A549 (cell line): Measurements from ENCODE around the gene WFDC1. TPM values are rescaled to one million over a fixed set of nuclear protein-coding genes. Genes with fewer than 3 reads are reported as not detected.

Source experiments
- ATAC-seq, 2 experiments: fragments of 200-7000 bp in 1 of 2; fragments of >200 bp in 1 of 2; cut with Nextera tagmentation in 1 of 2; cut with Tn5 transposase in 1 of 2; 3 replicates each; pipeline versions ENCODE4 v1.8.0 to v1.9.1; 2018 to 2020; ENCODE audit warnings: mild to moderate bottlenecking in 1 of 2, moderate library complexity in 1 of 2
- CTCF ChIA-PET: fragments of 300-600 bp; sonication (Branson Sonifier 250); formaldehyde crosslinking; extraction: SDS; loops from one replicate; lab custom pipeline; 2021; ENCODE audit warnings: antibody characterized with exemption, inconsistent platforms; lab: Yijun Ruan, JAX
- POLR2A ChIA-PET: fragments of 350-600 bp; formaldehyde crosslinking; extraction: SDS; loops from one replicate; lab custom pipeline; 2021; ENCODE audit warnings: antibody characterized with exemption, inconsistent platforms; lab: Yijun Ruan, JAX
- DNase-seq, 2 experiments: peaks; one replicate each; pipeline versions ENCODE4 v3.0.0 to v3.0.0-alpha.2; 2011 to 2016; ENCODE audit warnings: low read depth in 1 of 2, low spot score in 1 of 2
- FAIRE-seq: peaks from 2 replicates; lab custom pipeline; 2011; peaks lifted over from hg19 to GRCh38; lab: Jason Lieb, UNC
- H3K27ac ChIP-seq, 2 experiments: fragments of >200 bp; sonication (Bioruptor Twin); formaldehyde crosslinking; 3 replicates each; pipeline ENCODE4 v1.5.1; 2016 to 2017
- H3K4me1 ChIP-seq: fragments of >200 bp; sonication (Bioruptor Twin); formaldehyde crosslinking; 3 replicates; pipeline ENCODE4 v1.6.1; 2016
- H3K4me2 ChIP-seq: fragments of >200 bp; sonication (Bioruptor Twin); formaldehyde crosslinking; 3 replicates; pipeline ENCODE4 v1.6.1; 2016
- H3K4me3 ChIP-seq: fragments of >200 bp; sonication (Bioruptor Twin); formaldehyde crosslinking; 3 replicates; pipeline ENCODE4 v1.5.1; 2016
- H3K9me3 ChIP-seq: fragments of >200 bp; sonication (Bioruptor Twin); formaldehyde crosslinking; 3 replicates; pipeline ENCODE4 v1.6.1; 2016
- BCL3 ChIP-seq: fragments of >200 bp; sonication (Bioruptor Twin); formaldehyde crosslinking; IDR thresholded peaks from 3 replicates; pipeline ENCODE4 v1.6.1; 2016
- CEBPB ChIP-seq, 2 experiments: fragments of >200 bp in 1 of 2; sonication (Bioruptor Twin) in 1 of 2; formaldehyde crosslinking in 1 of 2; IDR thresholded peaks; 2 replicates each; pipeline ENCODE4 v1.6.1; 2012 to 2016
- CHD4 ChIP-seq: fragments of 200-600 bp; sonication (generic); IDR thresholded peaks from 2 replicates; pipeline ENCODE4 v1.6.1; 2016; ENCODE audit warnings: antibody characterized with exemption, mild to moderate bottlenecking, borderline replicate concordance
- CTCF ChIP-seq: fragments of >200 bp; sonication (Bioruptor Twin); formaldehyde crosslinking; IDR thresholded peaks from 3 replicates; pipeline ENCODE4 v1.5.1; 2016
- E2F6 ChIP-seq: IDR thresholded peaks from 2 replicates; pipeline ENCODE4 v1.6.1; 2012; ENCODE audit warnings: low read depth, borderline replicate concordance
- EHF ChIP-seq: fragments of 250-450 bp; sonication (Bioruptor Pico); IDR thresholded peaks from 2 replicates; pipeline ENCODE4 v1.5.0; 2020; ENCODE audit warnings: mild to moderate bottlenecking
- EP300 ChIP-seq, 2 experiments: fragments of >200 bp; sonication (Bioruptor Twin); formaldehyde crosslinking; IDR thresholded peaks; 2 replicates in 1 of 2; 3 replicates in 1 of 2; pipeline ENCODE4 v1.6.1; 2016 to 2017
- ESRRA ChIP-seq: fragments of 150-350 bp; IDR thresholded peaks from 2 replicates; pipeline ENCODE4 v1.6.1; 2014; ENCODE audit warnings: mild to moderate bottlenecking, low read length, borderline replicate concordance
- FOSL2 ChIP-seq, 2 experiments: fragments of 450-650 bp in 1 of 2; fragments of >200 bp in 1 of 2; sonication (Bioruptor Twin) in 1 of 2; formaldehyde crosslinking; IDR thresholded peaks; 2 replicates each; pipeline versions ENCODE4 v1.5.0 to v1.6.1; 2016 to 2020; ENCODE audit warnings: mild to moderate bottlenecking in 1 of 2, moderate library complexity in 1 of 2
- FOXS1 ChIP-seq: fragments of 250-450 bp; sonication (Bioruptor Pico); IDR thresholded peaks from 2 replicates; pipeline ENCODE4 v1.5.0; 2020; ENCODE audit warnings: mild to moderate bottlenecking, moderate library complexity
- GATA3 ChIP-seq: IDR thresholded peaks from 2 replicates; pipeline ENCODE4 v1.6.1; 2012; ENCODE audit warnings: borderline replicate concordance
- JUNB ChIP-seq: fragments of >200 bp; sonication (Bioruptor Twin); formaldehyde crosslinking; IDR thresholded peaks from 2 replicates; pipeline ENCODE4 v1.6.1; 2016
- KDM1A ChIP-seq: fragments of 200-600 bp; sonication (generic); IDR thresholded peaks from 2 replicates; pipeline ENCODE4 v1.6.1; 2016; ENCODE audit warnings: low read depth, mild to moderate bottlenecking
- KDM5A ChIP-seq: fragments of 200-600 bp; sonication (generic); IDR thresholded peaks from 2 replicates; pipeline ENCODE4 v1.6.1; 2016; ENCODE audit warnings: antibody characterized with exemption, mild to moderate bottlenecking
- MAFK ChIP-seq: fragments of 450-650 bp; IDR thresholded peaks from 2 replicates; pipeline ENCODE4 v1.6.1; 2014; ENCODE audit not compliant: partially characterized antibody
- MAX ChIP-seq: IDR thresholded peaks from 2 replicates; pipeline ENCODE4 v1.6.1; 2012
- MAZ ChIP-seq: fragments of 150-350 bp; IDR thresholded peaks from 2 replicates; pipeline ENCODE4 v1.6.1; 2014; ENCODE audit warnings: antibody characterized with exemption, low read depth, low read length, borderline replicate concordance
- MYC ChIP-seq: IDR thresholded peaks from 2 replicates; pipeline ENCODE4 v1.6.1; 2012; ENCODE audit warnings: mild to moderate bottlenecking, inconsistent platforms, low read length, improper control_type of control experiment, borderline replicate concordance
- NR3C1 ChIP-seq: fragments of >200 bp; sonication (Bioruptor Twin); formaldehyde crosslinking; IDR thresholded peaks from 3 replicates; pipeline ENCODE4 v1.6.1; 2017
- PHF8 ChIP-seq: fragments of 200-600 bp; sonication (generic); IDR thresholded peaks from 2 replicates; pipeline ENCODE4 v1.6.1; 2016; ENCODE audit warnings: low read depth, mild to moderate bottlenecking, antibody characterized with exemption, moderate library complexity, borderline replicate concordance
- RARB ChIP-seq: fragments of 250-450 bp; sonication (Bioruptor Pico); IDR thresholded peaks from 2 replicates; pipeline ENCODE4 v1.8.0; 2021; ENCODE audit warnings: mild to moderate bottlenecking, moderate library complexity
- RCOR1 ChIP-seq: fragments of 150-350 bp; IDR thresholded peaks from 2 replicates; pipeline ENCODE4 v1.6.1; 2014; ENCODE audit warnings: antibody characterized with exemption, low read length, low read depth
- SMC3 ChIP-seq: fragments of >200 bp; sonication (Bioruptor Twin); formaldehyde crosslinking; IDR thresholded peaks from 3 replicates; pipeline ENCODE4 v1.6.1; 2018; ENCODE audit warnings: inconsistent platforms
- TP53 ChIP-seq: fragments of 250-450 bp; sonication (Bioruptor Pico); IDR thresholded peaks from 2 replicates; pipeline ENCODE4 v1.5.0; 2021; ENCODE audit warnings: mild to moderate bottlenecking, moderate library complexity
- ZFP36 ChIP-seq: fragments of 450-650 bp; IDR thresholded peaks from 2 replicates; pipeline ENCODE4 v1.6.1; 2014; ENCODE audit warnings: borderline replicate concordance; ENCODE audit not compliant: partially characterized antibody
- ZSCAN20 ChIP-seq: fragments of 250-450 bp; sonication (Bioruptor Pico); IDR thresholded peaks from 2 replicates; pipeline ENCODE4 v1.8.0; 2022; ENCODE audit warnings: mild to moderate bottlenecking, moderate library complexity
- WGBS: methylation state at CpG from one replicate; pipeline ENCODE4 v1.1.6; 2017; ENCODE audit errors: missing lambda C conversion rate; 5-methylcytosine and 5-hydroxymethylcytosine counted together
- polyA plus RNA-seq, 4 experiments: library from polyadenylated mRNA; depleted of rRNA in 3 of 4; stranded (reverse); fragments of >200 nt; fragmentation: RNase III in 1 of 4; extraction: RNeasy Plus Mini Kit Qiagen cat#74134 plus additional on column Dnase treatment in 1 of 4; gene quantifications; 2 replicates in 3 of 4; 3 replicates in 1 of 4; pipeline ENCODE4 v1.2.3, GENCODE V29; 2011 to 2017

The WFDC1 gene
- polyA plus RNA-seq, 2 of the 4 experiments (the other 2 are of a cell fraction) = not detected

GRCh38 chr16:84367750-84368307 is 73.2 kb downstream of the WFDC1 start:
- DNase-seq (no peak), ATAC-seq (peak in 1 of 2 experiments; percentile 17; a peak in 3 of 6 replicates), FAIRE-seq (no peak)
- H3K9me3 ChIP-seq = no peaks in the 10 kb centered on the region
- CTCF ChIA-PET = interaction anchor here (0.7 to 2.0 kb wide), 2 partner anchors 63 to 117 kb away, joined by 4 read pairs; no protein-coding TSS in a partner anchor
- peak overlapping the region; percentile 46 for H3K4me3 ChIP-seq
- TF ChIP-seq CTCF = no peak
- TF ChIP-seq E2F6 = no peak
- TF ChIP-seq GATA3 = no peak
- no peak for TF ChIP-seq MAZ
- TF ChIP-seq FOSL2 (IDR thresholded peaks at IDR 0.05) = no peak
- no peak for TF ChIP-seq FOSL2 (CRISPR knock-in tag; IDR thresholded peaks at IDR 0.05)
- no peak for TF ChIP-seq RCOR1
- TF ChIP-seq FOXS1 (CRISPR knock-in tag) = no peak
- TF ChIP-seq EHF (CRISPR knock-in tag) = no peak
- TF ChIP-seq PHF8 = no peak
- TF ChIP-seq BCL3 = no peak
- peak overlapping the region in 1 of 2 experiments; percentile 15; a peak in 3 of 6 replicates for H3K27ac ChIP-seq
- 61% methylated on average over 26 of the region's 27 CpGs for WGBS
- POLR2A ChIA-PET = no interaction called here
- H3K4me2 ChIP-seq = peak overlapping the region; percentile 97
- H3K4me1 ChIP-seq = peaks cover 7% of the 10 kb centered on the region; the same call in 2 of the 3 replicates

- 32% methylated on average over 37 of the region's 66 CpGs for WGBS
- POLR2A ChIA-PET = no interaction called here
- Histone ChIP-seq H3K9me3 (no peaks in the 10 kb centered on the region), H3K27ac (peak within 1 kb of the TSS in 1 of 2 experiments; percentile 15; a peak in 3 of 6 replicates), H3K4me3 (peak within 1 kb of the TSS; percentile 46), H3K4me2 (peak within 1 kb of the TSS; percentile 97), H3K4me1 (peaks cover 7% of the 10 kb centered on the region; the same call in 2 of the 3 replicates)
- FAIRE-seq (no peak), ATAC-seq (peak in 1 of 2 experiments; percentile 70; a peak in 3 of 6 replicates), DNase-seq (no peak)
- no peak for TF ChIP-seq ESRRA
- no peak for TF ChIP-seq ZSCAN20 (CRISPR knock-in tag)
- TF ChIP-seq MAFK = no peak
- no peak for TF ChIP-seq JUNB
- no peak for TF ChIP-seq KDM5A
- TF ChIP-seq KDM1A = no peak
- TF ChIP-seq TP53 = no peak
- TF ChIP-seq CEBPB (IDR thresholded peaks at IDR 0.05) = no peak
- no peak for TF ChIP-seq CHD4
- TF ChIP-seq SMC3 = no peak
- TF ChIP-seq ZFP36 = no peak
- TF ChIP-seq EP300 (IDR thresholded peaks at IDR 0.05) = no peak
- TF ChIP-seq MYC = no peak
- no peak for TF ChIP-seq RARB (CRISPR knock-in tag)
- TF ChIP-seq MAX = no peak
- TF ChIP-seq NR3C1 = no peak
- CTCF ChIA-PET = interaction anchor here (0.7 to 2.0 kb wide), 4 partner anchors 14 to 116 kb away, joined by 3 to 4 read pairs (median 4); no protein-coding TSS in a partner anchor
Measured at GRCh38 chr16:84368308-84368996, 73.8 kb downstream of the WFDC1 start, which contains the start of gene ATP2C2. ATP2C2 (plus strand) TSS chr16:84368538; CDS start chr16:84368616, 78 bp downstream.
